Measurements from ENCODE around the gene GSTT2. TPM values are rescaled to one million over a fixed set of nuclear protein-coding genes. Genes with fewer than 3 reads are reported as not detected.
"Not testable (repeated sequence)": the region's sequence is repeated elsewhere in the genome, so short reads cannot be mapped to it uniquely, and the experiment has no call there.

Gene GSTT2
- total and polyA plus RNA-seq, 9 of the 15 experiments (the other 6 are each of a cell fraction or from before 2014, with no cell fraction given), result not detected

DNA sequence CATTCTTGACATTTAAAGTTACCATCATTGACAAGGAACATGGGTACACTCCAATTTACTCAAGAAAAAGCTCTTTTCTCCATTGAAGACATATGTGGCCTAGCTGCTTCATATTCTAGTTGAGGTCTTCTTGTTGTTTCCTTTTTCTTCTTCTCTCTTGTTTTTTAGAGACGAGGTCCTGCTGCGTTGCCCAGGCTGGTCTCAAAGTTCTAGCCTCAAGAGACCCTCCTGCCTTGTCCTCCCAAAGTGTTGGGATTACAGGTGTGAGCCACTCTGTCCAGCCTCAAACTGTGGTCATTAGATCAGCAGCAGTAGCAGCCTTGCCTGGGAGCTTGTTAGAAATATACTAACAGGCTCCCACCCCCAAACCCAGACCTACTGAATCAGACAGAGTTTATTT is 13.1 kb downstream of the GSTT2 start:
- peak overlapping the region; percentile 89; the same call in 1 of the 2 replicates for H2AFZ ChIP-seq (ENCODE audit: low read depth, low read length)
- H3K36me3 ChIP-seq (ENCODE audit: control insufficient read depth, insufficient read depth, low read length); CTCF ChIA-PET (ENCODE audit: low intra/inter-chr PET ratio); H3K9me1 ChIP-seq (ENCODE audit: control insufficient read depth, insufficient read depth, low read length); DNase-seq (ENCODE audit: extremely low read depth in 1 of 4, low spot score in 3 of 4); H3K9me3 ChIP-seq (replicated peaks; ENCODE audit: control insufficient read depth, insufficient read depth, low read depth, low read length); BruUV-seq (replicated peaks); FAIRE-seq; POLR2A ChIA-PET; H4K20me1 ChIP-seq (replicated peaks; ENCODE audit: control insufficient read depth, insufficient read depth, low read length); ATAC-seq; H3K4me1 ChIP-seq (replicated peaks in 1 of 2; ENCODE audit: control insufficient read depth in 2 of 2, insufficient read depth in 2 of 2, low read length in 2 of 2); H3K4me3 ChIP-seq; in situ Hi-C loops (cut with MboI); H3K27me3 ChIP-seq (ENCODE audit: control insufficient read depth in 2 of 2, insufficient read depth in 2 of 2, low read length in 2 of 2); H3K4me2 ChIP-seq (ENCODE audit: insufficient read depth, low read length); H3K79me2 ChIP-seq (ENCODE audit: control insufficient read depth, insufficient read depth, low read length); intact Hi-C loops (cut with micrococcal nuclease); H3K9ac ChIP-seq (ENCODE audit: insufficient read depth in 1 of 2, low read depth in 2 of 2, low read length in 2 of 2); H3K27ac ChIP-seq (ENCODE audit: extremely low read depth, low read depth, low read length): not testable (repeated sequence)
- 60% methylated on average over 1 of the region's 2 CpGs for WGBS (ENCODE audit: insufficient coverage, low coverage, missing lambda C conversion rate)

DNA sequence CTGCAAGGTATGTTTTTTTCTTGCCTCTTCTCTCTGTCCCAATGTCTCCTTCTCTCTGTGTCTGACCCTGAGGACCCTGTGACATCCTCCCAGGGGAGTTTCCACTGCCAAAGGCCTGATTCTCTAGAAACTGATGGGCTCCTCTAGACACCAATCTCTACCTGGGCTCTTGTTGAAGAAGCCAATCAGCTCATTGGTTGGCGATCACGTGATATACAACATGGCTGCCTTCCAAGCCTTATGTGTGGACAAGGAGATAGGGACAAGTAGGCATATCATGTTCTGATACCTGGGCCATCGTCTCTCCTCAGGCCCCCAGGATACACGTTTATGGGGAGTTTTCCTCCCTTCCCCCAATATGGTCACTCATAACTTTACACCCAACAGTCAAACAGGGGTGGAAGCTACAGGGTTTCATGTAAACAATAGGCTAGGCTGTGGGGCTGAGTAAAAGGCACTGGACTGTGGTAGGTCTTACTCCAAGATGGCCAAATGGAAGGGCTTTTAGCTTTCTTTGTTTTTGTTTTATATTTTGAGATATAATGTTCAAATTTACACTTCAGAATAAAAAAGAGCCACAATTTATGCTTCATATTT is 13.7 kb downstream of the GSTT2 start:
- FAIRE-seq (peak; percentile 96), ATAC-seq (peak; percentile 93), DNase-seq (ENCODE audit: extremely low read depth in 1 of 4, low spot score in 3 of 4) (peak in 2 of 4 experiments; percentile 15 to 68)
- H3K4me1 ChIP-seq (replicated peaks in 1 of 2; ENCODE audit: control insufficient read depth in 2 of 2, insufficient read depth in 2 of 2, low read length in 2 of 2); in situ Hi-C loops (cut with MboI); BruUV-seq (replicated peaks); CTCF ChIA-PET (ENCODE audit: low intra/inter-chr PET ratio); POLR2A ChIA-PET; intact Hi-C loops (cut with micrococcal nuclease); H3K27ac ChIP-seq (ENCODE audit: extremely low read depth, low read depth, low read length); H3K9ac ChIP-seq (ENCODE audit: insufficient read depth in 1 of 2, low read depth in 2 of 2, low read length in 2 of 2); H3K27me3 ChIP-seq (ENCODE audit: control insufficient read depth in 2 of 2, insufficient read depth in 2 of 2, low read length in 2 of 2); H3K9me3 ChIP-seq (replicated peaks; ENCODE audit: control insufficient read depth, insufficient read depth, low read depth, low read length); H3K79me2 ChIP-seq (ENCODE audit: control insufficient read depth, insufficient read depth, low read length); H4K20me1 ChIP-seq (replicated peaks; ENCODE audit: control insufficient read depth, insufficient read depth, low read length); H3K9me1 ChIP-seq (ENCODE audit: control insufficient read depth, insufficient read depth, low read length); H3K36me3 ChIP-seq (ENCODE audit: control insufficient read depth, insufficient read depth, low read length); H3K4me3 ChIP-seq; TF ChIP-seq TEAD4 (CRISPR knock-in tag; IDR thresholded peaks at IDR 0.05; ENCODE audit: borderline replicate concordance): not testable (repeated sequence)
- Histone ChIP-seq H2AFZ (ENCODE audit: low read depth, low read length) (peak overlapping the region; percentile 89), H3K4me2 (ENCODE audit: insufficient read depth, low read length) (peak overlapping the region; percentile 46; the same call in 1 of the 2 replicates)
- TF ChIP-seq YY1 (IDR thresholded peaks at IDR 0.05; ENCODE audit: borderline replicate concordance in 1 of 3, control insufficient read depth in 1 of 3, extremely low read depth in 1 of 3, insufficient read depth in 3 of 3, insufficient read length in 1 of 3, insufficient replicate concordance in 2 of 3, low read depth in 1 of 3, low read length in 2 of 3), result peak in 1 of 3 experiments; percentile 49
- TF ChIP-seq, protein P1, sequence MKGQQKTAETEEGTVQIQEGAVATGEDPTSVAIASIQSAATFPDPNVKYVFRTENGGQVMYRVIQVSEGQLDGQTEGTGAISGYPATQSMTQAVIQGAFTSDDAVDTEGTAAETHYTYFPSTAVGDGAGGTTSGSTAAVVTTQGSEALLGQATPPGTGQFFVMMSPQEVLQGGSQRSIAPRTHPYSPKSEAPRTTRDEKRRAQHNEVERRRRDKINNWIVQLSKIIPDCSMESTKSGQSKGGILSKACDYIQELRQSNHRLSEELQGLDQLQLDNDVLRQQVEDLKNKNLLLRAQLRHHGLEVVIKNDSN (CRISPR knock-in tag; IDR thresholded peaks at IDR 0.05), result peak; percentile 30; the same call in 1 of the 2 replicates
- TF ChIP-seq TEAD4 (IDR thresholded peaks at IDR 0.05; ENCODE audit: low read length), result peak; percentile 8; the same call in 1 of the 2 replicates
- 6% methylated on average over 3 of the region's 4 CpGs for WGBS (ENCODE audit: insufficient coverage, low coverage, missing lambda C conversion rate)

Data from K562 (cell line).